OCI-LY3 (cell line): ENCODE results near the gene PPP2R5C.

Experiments used
- EZH2phosphoT487 ChIP-seq: fragments of 200-600 bp; shearing (Covaris generic); IDR thresholded peaks from 2 replicates; pipeline ENCODE4 v1.6.1; 2018; ENCODE audit warnings: antibody characterized with exemption, mixed run types, low read depth
- TF ChIP-seq, protein P1 (sequence below): fragments of 200-600, 300-600 bp; sonication (generic); IDR thresholded peaks from 2 replicates; pipeline ENCODE4 v1.5.1; 2014; ENCODE audit warnings: antibody characterized with exemption, low read length, low read depth

DNA sequence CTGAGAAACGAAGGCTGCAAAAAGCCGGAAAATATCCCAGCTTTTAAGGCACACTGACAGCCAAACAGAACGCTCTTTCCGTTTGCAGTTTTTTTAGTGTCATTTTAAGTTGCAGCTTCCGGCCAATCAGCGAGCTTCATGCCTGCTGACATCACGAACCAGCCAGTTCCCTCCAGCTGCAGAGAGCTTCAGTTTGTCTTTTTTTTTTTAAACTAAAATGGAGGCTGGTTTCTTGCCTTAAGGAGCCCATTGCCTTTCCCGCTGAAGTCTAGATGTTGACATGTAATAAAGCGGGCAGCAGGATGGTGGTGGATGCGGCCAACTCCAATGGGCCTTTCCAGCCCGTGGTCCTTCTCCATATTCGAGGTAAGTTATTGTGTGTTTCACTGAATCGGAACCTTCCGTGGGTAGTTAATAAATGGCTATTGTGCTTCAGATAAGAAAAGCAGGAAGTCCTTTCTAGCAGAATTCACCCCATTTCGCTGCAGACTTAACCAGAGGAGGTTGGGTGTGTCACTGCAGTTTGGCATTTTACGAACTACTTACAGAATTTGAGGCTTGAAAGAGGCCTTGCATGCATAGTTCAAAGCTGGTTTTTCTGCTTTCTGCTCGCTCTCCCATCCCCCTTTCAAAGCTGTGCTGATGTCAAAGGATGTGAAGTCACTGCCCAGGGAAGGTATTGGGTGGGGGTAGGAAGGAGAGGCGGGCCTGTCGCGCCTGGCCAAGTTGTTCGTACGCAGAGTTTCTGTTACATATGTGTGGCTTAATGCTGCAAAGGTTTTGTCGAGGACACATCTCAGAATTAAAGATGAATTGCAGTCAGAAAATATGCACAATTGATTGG, 48.4 kb downstream of the PPP2R5C start:
- TF ChIP-seq, protein P1, sequence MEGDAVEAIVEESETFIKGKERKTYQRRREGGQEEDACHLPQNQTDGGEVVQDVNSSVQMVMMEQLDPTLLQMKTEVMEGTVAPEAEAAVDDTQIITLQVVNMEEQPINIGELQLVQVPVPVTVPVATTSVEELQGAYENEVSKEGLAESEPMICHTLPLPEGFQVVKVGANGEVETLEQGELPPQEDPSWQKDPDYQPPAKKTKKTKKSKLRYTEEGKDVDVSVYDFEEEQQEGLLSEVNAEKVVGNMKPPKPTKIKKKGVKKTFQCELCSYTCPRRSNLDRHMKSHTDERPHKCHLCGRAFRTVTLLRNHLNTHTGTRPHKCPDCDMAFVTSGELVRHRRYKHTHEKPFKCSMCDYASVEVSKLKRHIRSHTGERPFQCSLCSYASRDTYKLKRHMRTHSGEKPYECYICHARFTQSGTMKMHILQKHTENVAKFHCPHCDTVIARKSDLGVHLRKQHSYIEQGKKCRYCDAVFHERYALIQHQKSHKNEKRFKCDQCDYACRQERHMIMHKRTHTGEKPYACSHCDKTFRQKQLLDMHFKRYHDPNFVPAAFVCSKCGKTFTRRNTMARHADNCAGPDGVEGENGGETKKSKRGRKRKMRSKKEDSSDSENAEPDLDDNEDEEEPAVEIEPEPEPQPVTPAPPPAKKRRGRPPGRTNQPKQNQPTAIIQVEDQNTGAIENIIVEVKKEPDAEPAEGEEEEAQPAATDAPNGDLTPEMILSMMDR = no peak
- TF ChIP-seq EZH2phosphoT487 = no peak
